Body of pancreas (tissue), 4 donors: ENCODE results near the gene CSTF1.

Experiments used
- CTCF ChIP-seq, 7 experiments: fragments of 450-650 bp in 4 of 7; fragments of 200-600 bp in 3 of 7; sonication (generic) in 3 of 7; IDR thresholded peaks; one replicate each; pipeline ENCODE4 v1.5.1; 2016 to 2019; ENCODE audit warnings: antibody characterized with exemption in 7 of 7
- POLR2A ChIP-seq, 3 donors: fragments of 450-650 bp; IDR thresholded peaks; one replicate each; pipeline ENCODE4 v1.6.1; 2016; ENCODE audit warnings: antibody characterized with exemption in 3 of 3, mild to moderate bottlenecking in 2 of 3

DNA sequence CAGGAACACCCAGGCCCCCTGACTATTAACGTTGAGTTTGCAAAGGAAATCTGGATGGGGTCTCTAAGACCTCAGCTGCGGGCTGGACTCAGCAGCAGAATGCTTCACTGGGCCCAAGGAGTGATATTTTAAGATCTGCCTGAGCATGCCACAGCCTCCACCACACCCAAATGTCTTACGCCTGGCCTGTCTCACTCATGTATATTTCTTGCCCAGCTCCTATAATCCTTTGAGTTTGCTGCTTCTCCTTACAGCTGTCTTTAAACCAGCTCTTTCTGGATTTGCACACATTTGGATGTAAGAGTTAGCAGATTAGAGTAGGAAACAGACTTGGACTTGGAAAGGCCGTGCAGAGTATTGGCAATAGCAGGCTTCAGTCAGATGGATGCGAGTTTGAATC, 36.0 kb downstream of the CSTF1 start:
- no peak for TF ChIP-seq CTCF (IDR thresholded peaks at IDR 0.05)
- TF ChIP-seq POLR2A (IDR thresholded peaks at IDR 0.05) = no peak
